Uterus (tissue), 4 donors: ENCODE measurements around the gene NRXN3. TPM values are rescaled to one million over a fixed set of nuclear protein-coding genes. Genes with fewer than 3 reads are reported as not detected.

Experiments used
- DNase-seq, 2 donors: peaks; one replicate each; pipeline ENCODE4 v3.0.0-alpha.2; 2019 to 2020
- H3K27ac ChIP-seq, 2 donors: fragments of 200-600 bp; sonication (generic); 1 replicate in 1 of 2; 2 replicates in 1 of 2; pipeline ENCODE4 v1.5.1; 2016 to 2018
- H3K27me3 ChIP-seq, 2 donors: fragments of 200-600 bp; sonication (generic); one replicate each; pipeline ENCODE4 v1.5.1; 2018 to 2019; ENCODE audit warnings: control low read depth in 1 of 2
- H3K36me3 ChIP-seq, 2 donors: fragments of 200-600 bp; sonication (generic); one replicate each; pipeline ENCODE4 v1.5.1; 2019; ENCODE audit warnings: control low read depth in 1 of 2
- H3K4me1 ChIP-seq, 2 donors: fragments of 200-600 bp; sonication (generic); one replicate each; pipeline ENCODE4 v1.5.1; 2018 to 2019; ENCODE audit warnings: control low read depth in 1 of 2
- H3K4me3 ChIP-seq, 2 donors: fragments of 200-600 bp; sonication (generic); 1 replicate in 1 of 2; 2 replicates in 1 of 2; pipeline ENCODE4 v1.5.1; 2018 to 2019; ENCODE audit warnings: mild to moderate bottlenecking in 1 of 2
- H3K9me3 ChIP-seq, 2 donors: fragments of 200-600 bp; sonication (generic); one replicate each; pipeline ENCODE4 v1.5.1; 2019; ENCODE audit warnings: control low read depth in 1 of 2
- CTCF ChIP-seq, 4 experiments: fragments of 200-600 bp in 2 of 4; fragments of 450-650 bp in 2 of 4; sonication (generic) in 2 of 4; IDR thresholded peaks; one replicate each; pipeline ENCODE4 v1.5.1; 2016 to 2019; ENCODE audit warnings: antibody characterized with exemption in 4 of 4, mild to moderate bottlenecking in 2 of 4, moderate library complexity in 1 of 4
- POLR2A ChIP-seq, 2 donors: fragments of 450-650 bp; IDR thresholded peaks; one replicate each; pipeline ENCODE4 v1.6.1; 2016; ENCODE audit warnings: antibody characterized with exemption in 2 of 2, mild to moderate bottlenecking in 1 of 2, moderate library complexity in 1 of 2
- intact Hi-C: fragments of 100-400 bp; cut with DNase I; formaldehyde crosslinking; loops from one replicate; pipeline ENCODE4 v1.15.1; 2023; ENCODE audit warnings: low total_unique reads
- total RNA-seq, 4 donors: library from RNA; depleted of rRNA in 3 of 4; stranded (reverse); fragments of >200 nt in 3 of 4; gene quantifications; one replicate each; pipeline versions ENCODE4 v1.1.0 to v1.2.4, GENCODE V29; 2014 to 2023
- donor health status: DM: yes; HTN: yes; CAD: no.

The NRXN3 gene
- total RNA-seq, 4 donors from 2014 or later = 2.9 to 17.0 (median 4.4) TPM

GRCh38 chr14:79356040-79356439 is 1185.9 kb downstream of the NRXN3 start:
- no peak overlapping the region for H3K27ac ChIP-seq
- TF ChIP-seq POLR2A (IDR thresholded peaks at IDR 0.05) (no peak), CTCF (IDR thresholded peaks at IDR 0.05) (peak in 1 of 4 experiments; percentile 3)
- no peak for DNase-seq
- H3K36me3 ChIP-seq = no peaks in the 10 kb centered on the region
- H3K9me3 ChIP-seq = no peaks in the 10 kb centered on the region
- intact Hi-C loops = no loop called here
- H3K27me3 ChIP-seq = no peaks in the 10 kb centered on the region
- H3K4me3 ChIP-seq = no peak overlapping the region
- no peaks in the 10 kb centered on the region for H3K4me1 ChIP-seq

GRCh38 chr14:79357307-79357706 is 1187.1 kb downstream of the NRXN3 start:
- Histone ChIP-seq H3K4me3 (no peak overlapping the region), H3K27me3 (no peaks in the 10 kb centered on the region), H3K9me3 (no peaks in the 10 kb centered on the region), H3K36me3 (no peaks in the 10 kb centered on the region), H3K27ac (no peak overlapping the region), H3K4me1 (no peaks in the 10 kb centered on the region)
- intact Hi-C loops = no loop called here
- TF ChIP-seq CTCF (IDR thresholded peaks at IDR 0.05) = no peak
- TF ChIP-seq POLR2A (IDR thresholded peaks at IDR 0.05) = no peak
- DNase-seq = no peak

GRCh38 chr14:79363291-79363690 is 1193.1 kb downstream of the NRXN3 start:
- no peaks in the 10 kb centered on the region for H3K9me3 ChIP-seq
- TF ChIP-seq POLR2A (IDR thresholded peaks at IDR 0.05) (no peak), CTCF (IDR thresholded peaks at IDR 0.05) (no peak)
- intact Hi-C loops = no loop called here

GRCh38 chr14:79369359-79370332 is 1199.5 kb downstream of the NRXN3 start:
- no peaks in the 10 kb centered on the region for H3K9me3 ChIP-seq
- H3K4me1 ChIP-seq = no peaks in the 10 kb centered on the region
- intact Hi-C loops = no loop called here
- no peaks in the 10 kb centered on the region for H3K36me3 ChIP-seq
- H3K27me3 ChIP-seq = no peaks in the 10 kb centered on the region
- H3K4me3 ChIP-seq = no peak overlapping the region
- TF ChIP-seq CTCF (IDR thresholded peaks at IDR 0.05) (peak in 2 of 4 experiments; percentile 6 to 15), POLR2A (IDR thresholded peaks at IDR 0.05) (no peak)
- peak overlapping the region; percentile 68 to 75 for H3K27ac ChIP-seq
- DNase-seq = peak; percentile 46 to 79

More at GRCh38 chr14:79363291-79363690, 1193.1 kb downstream of the NRXN3 start:
- Histone ChIP-seq H3K4me3 (no peak overlapping the region), H3K4me1 (no peaks in the 10 kb centered on the region), H3K27ac (no peak overlapping the region), H3K27me3 (no peaks in the 10 kb centered on the region), H3K36me3 (no peaks in the 10 kb centered on the region)
- no peak for DNase-seq

- TF ChIP-seq CTCF (IDR thresholded peaks at IDR 0.05) (no peak), POLR2A (IDR thresholded peaks at IDR 0.05) (no peak)
- no peaks in the 10 kb centered on the region for H3K36me3 ChIP-seq
- no peaks in the 10 kb centered on the region for H3K27me3 ChIP-seq
- no peak overlapping the region for H3K4me3 ChIP-seq
- no peaks in the 10 kb centered on the region for H3K4me1 ChIP-seq
- DNase-seq = no peak
- no peaks in the 10 kb centered on the region for H3K9me3 ChIP-seq
- intact Hi-C loops = no loop called here
- peak overlapping the region; percentile 68 to 75 for H3K27ac ChIP-seq
Observed at GRCh38 chr14:79370969-79371368, 1200.8 kb downstream of the NRXN3 start.
